ENCODE results near the gene TIMP2. TPM values are rescaled to one million over a fixed set of nuclear protein-coding genes. Genes with fewer than 3 reads are reported as not detected.
"Not testable (repeated sequence)": the region's sequence is repeated elsewhere in the genome, so short reads cannot be mapped to it uniquely, and the experiment has no call there.

The TIMP2 gene
- total and polyA plus RNA-seq, 2 donors: 116 to 395 TPM

- not testable (repeated sequence) for H3K36me3 ChIP-seq (ENCODE audit: insufficient read depth); DNase-seq (ENCODE audit: extremely low spot score); H3K4me3 ChIP-seq (ENCODE audit: low read depth, low read length); H3K4me1 ChIP-seq (ENCODE audit: insufficient read depth); H3K27ac ChIP-seq (ENCODE audit: low read depth)
- 96% methylated on average over 8 of the region's 8 CpGs for WGBS
These were observed 37.8 kb upstream of the TIMP2 start for GRCh38 chr17:78962984-78963348.

GRCh38 chr17:78962345-78962983 is 37.3 kb upstream of the TIMP2 start:
- 81% methylated on average over 19 of the region's 19 CpGs for WGBS
- Histone ChIP-seq H3K4me1 (ENCODE audit: insufficient read depth) (no peaks in the 10 kb centered on the region), H3K4me3 (ENCODE audit: low read depth, low read length) (no peak overlapping the region), H3K27ac (ENCODE audit: low read depth) (no peak overlapping the region), H3K36me3 (ENCODE audit: insufficient read depth) (no peaks in the 10 kb centered on the region)
- no peak for DNase-seq (ENCODE audit: extremely low spot score)

- WGBS: 95% methylated on average over 4 of the region's 4 CpGs
- no peak overlapping the region for H3K27ac ChIP-seq (ENCODE audit: low read depth)
- no peaks in the 10 kb centered on the region for H3K36me3 ChIP-seq (ENCODE audit: insufficient read depth)
- H3K4me3 ChIP-seq (ENCODE audit: low read depth, low read length): no peak overlapping the region
- H3K4me1 ChIP-seq (ENCODE audit: insufficient read depth): no peaks in the 10 kb centered on the region
- no peak for DNase-seq (ENCODE audit: extremely low spot score)
These were observed 36.4 kb upstream of the TIMP2 start for GRCh38 chr17:78961571-78961970.

- Histone ChIP-seq H3K4me3 (ENCODE audit: low read depth, low read length) (no peak overlapping the region), H3K27ac (ENCODE audit: low read depth) (no peak overlapping the region), H3K4me1 (ENCODE audit: insufficient read depth) (no peaks in the 10 kb centered on the region), H3K36me3 (ENCODE audit: insufficient read depth) (no peaks in the 10 kb centered on the region)
- 51% methylated on average over 5 of the region's 5 CpGs for WGBS
- no peak for DNase-seq (ENCODE audit: extremely low spot score)
These were observed 35.7 kb upstream of the TIMP2 start for GRCh38 chr17:78960928-78961327.

GRCh38 chr17:78959803-78960202 is 34.6 kb upstream of the TIMP2 start:
- no peak overlapping the region for H3K27ac ChIP-seq (ENCODE audit: low read depth)
- 95% methylated on average over 12 of the region's 12 CpGs for WGBS
- no peaks in the 10 kb centered on the region for H3K36me3 ChIP-seq (ENCODE audit: insufficient read depth)
- no peak overlapping the region for H3K4me3 ChIP-seq (ENCODE audit: low read depth, low read length)
- DNase-seq (ENCODE audit: extremely low spot score): no peak
- H3K4me1 ChIP-seq (ENCODE audit: insufficient read depth): no peaks in the 10 kb centered on the region

- H3K4me1 ChIP-seq (ENCODE audit: insufficient read depth): no peaks in the 10 kb centered on the region
- no peak overlapping the region for H3K27ac ChIP-seq (ENCODE audit: low read depth)
- H3K36me3 ChIP-seq (ENCODE audit: insufficient read depth): no peaks in the 10 kb centered on the region
- no peak for DNase-seq (ENCODE audit: extremely low spot score)
- H3K4me3 ChIP-seq (ENCODE audit: low read depth, low read length): no peak overlapping the region
- 83% methylated on average over 7 of the region's 7 CpGs for WGBS
These were observed 33.5 kb upstream of the TIMP2 start for GRCh38 chr17:78958641-78959127.

- Histone ChIP-seq H3K4me3 (ENCODE audit: low read depth, low read length) (no peak overlapping the region), H3K4me1 (ENCODE audit: insufficient read depth) (no peaks in the 10 kb centered on the region), H3K36me3 (ENCODE audit: insufficient read depth) (no peaks in the 10 kb centered on the region), H3K27ac (ENCODE audit: low read depth) (no peak overlapping the region)
- no peak for DNase-seq (ENCODE audit: extremely low spot score)
- WGBS: 54% methylated on average over 12 of the region's 12 CpGs
These were observed 31.9 kb upstream of the TIMP2 start for GRCh38 chr17:78957128-78957527.

GRCh38 chr17:78956254-78956653 is 31.1 kb upstream of the TIMP2 start:
- no peak for DNase-seq (ENCODE audit: extremely low spot score)
- H3K27ac ChIP-seq (ENCODE audit: low read depth): no peak overlapping the region
- WGBS: 88% methylated on average over 11 of the region's 11 CpGs
- H3K4me1 ChIP-seq (ENCODE audit: insufficient read depth): no peaks in the 10 kb centered on the region
- no peak overlapping the region for H3K4me3 ChIP-seq (ENCODE audit: low read depth, low read length)
- no peaks in the 10 kb centered on the region for H3K36me3 ChIP-seq (ENCODE audit: insufficient read depth)

- H3K4me3 ChIP-seq (ENCODE audit: low read depth, low read length): no peak overlapping the region
- H3K27ac ChIP-seq (ENCODE audit: low read depth): no peak overlapping the region
- DNase-seq (ENCODE audit: extremely low spot score): no peak
- no peaks in the 10 kb centered on the region for H3K36me3 ChIP-seq (ENCODE audit: insufficient read depth)
- no peaks in the 10 kb centered on the region for H3K4me1 ChIP-seq (ENCODE audit: insufficient read depth)
- 94% methylated on average over 14 of the region's 14 CpGs for WGBS
These were observed 29.5 kb upstream of the TIMP2 start for GRCh38 chr17:78954684-78955083.

GRCh38 chr17:78953356-78954350 is 28.5 kb upstream of the TIMP2 start:
- DNase-seq (ENCODE audit: extremely low spot score): no peak
- 71% methylated on average over 29 of the region's 29 CpGs for WGBS
- no peak overlapping the region for H3K4me3 ChIP-seq (ENCODE audit: low read depth, low read length)
- H3K4me1 ChIP-seq (ENCODE audit: insufficient read depth): no peaks in the 10 kb centered on the region
- H3K27ac ChIP-seq (ENCODE audit: low read depth): no peak overlapping the region
- H3K36me3 ChIP-seq (ENCODE audit: insufficient read depth): no peaks in the 10 kb centered on the region

- no peak for DNase-seq (ENCODE audit: extremely low spot score)
- H3K36me3 ChIP-seq (ENCODE audit: insufficient read depth): no peaks in the 10 kb centered on the region
- no peak overlapping the region for H3K4me3 ChIP-seq (ENCODE audit: low read depth, low read length)
- no peak overlapping the region for H3K27ac ChIP-seq (ENCODE audit: low read depth)
- H3K4me1 ChIP-seq (ENCODE audit: insufficient read depth): no peaks in the 10 kb centered on the region
- WGBS: 79% methylated on average over 10 of the region's 10 CpGs
These were observed 27.5 kb upstream of the TIMP2 start for GRCh38 chr17:78952706-78953105.

- H3K4me3 ChIP-seq (ENCODE audit: low read depth, low read length): no peak overlapping the region
- no peaks in the 10 kb centered on the region for H3K36me3 ChIP-seq (ENCODE audit: insufficient read depth)
- H3K4me1 ChIP-seq (ENCODE audit: insufficient read depth): no peaks in the 10 kb centered on the region
- WGBS: 37% methylated on average over 12 of the region's 12 CpGs
- DNase-seq (ENCODE audit: extremely low spot score): no peak
- H3K27ac ChIP-seq (ENCODE audit: low read depth): peak overlapping the region; percentile 53
These were observed 26.9 kb upstream of the TIMP2 start for GRCh38 chr17:78951967-78952551.

GRCh38 chr17:78950870-78951269 is 25.7 kb upstream of the TIMP2 start:
- Histone ChIP-seq H3K4me1 (ENCODE audit: insufficient read depth) (no peaks in the 10 kb centered on the region), H3K27ac (ENCODE audit: low read depth) (no peak overlapping the region), H3K4me3 (ENCODE audit: low read depth, low read length) (no peak overlapping the region), H3K36me3 (ENCODE audit: insufficient read depth) (no peaks in the 10 kb centered on the region)
- WGBS: 98% methylated on average over 2 of the region's 2 CpGs
- DNase-seq (ENCODE audit: extremely low spot score): no peak
